K562 (cell line): ENCODE measurements around the gene ATIC.

Source experiments
- ATF1 ChIP-seq, 2 experiments: fragments of 450-650 bp in 1 of 2; IDR thresholded peaks; 2 replicates each; pipeline ENCODE4 v1.6.1; 2016; ENCODE audit warnings: missing compliant biosample characterization in 1 of 2, missing genetic modification characterization in 1 of 2
- BACH1 ChIP-seq: fragments of 200-800 bp; sonication (Bioruptor generic); IDR thresholded peaks from 2 replicates; pipeline ENCODE4 v1.6.1; 2016; ENCODE audit warnings: missing genetic modification characterization, missing compliant biosample characterization
- CTCF ChIP-seq, 3 experiments: IDR thresholded peaks in 2 of 3; conservative IDR thresholded peaks in 1 of 3; 2 replicates each; pipeline ENCODE4 v1.5.1; 2011 to 2012; ENCODE audit warnings: low read length in 3 of 3, mild to moderate bottlenecking in 3 of 3, control low read depth in 2 of 3, improper control_type of control experiment in 1 of 3, inconsistent platforms in 1 of 3, low read depth in 1 of 3, mixed read lengths in 1 of 3, moderate library complexity in 1 of 3; ENCODE audit not compliant: insufficient read depth in 2 of 3
- EZH2 ChIP-seq: IDR thresholded peaks from 2 replicates; pipeline ENCODE4 v1.6.1; 2012; ENCODE audit warnings: low read depth, mild to moderate bottlenecking, inconsistent platforms, low read length, borderline replicate concordance
- L3MBTL2 ChIP-seq: fragments of 450-650 bp; IDR thresholded peaks from 2 replicates; pipeline ENCODE4 v1.6.1; 2016; ENCODE audit warnings: mild to moderate bottlenecking, moderate library complexity
- MXI1 ChIP-seq: IDR thresholded peaks from 2 replicates; pipeline ENCODE4 v1.6.1; 2011; ENCODE audit warnings: low read depth, mild to moderate bottlenecking, improper control_type of control experiment, low read length
- NFYB ChIP-seq: IDR thresholded peaks from 2 replicates; pipeline ENCODE4 v1.6.1; 2011; ENCODE audit warnings: mild to moderate bottlenecking, moderate library complexity; ENCODE audit not compliant: insufficient read length; ENCODE audit errors: extremely low read depth
- TRIM25 ChIP-seq: fragments of 450-650 bp; IDR thresholded peaks from 2 replicates; pipeline ENCODE4 v1.7.0; 2016; ENCODE audit warnings: borderline replicate concordance
- TSC22D4 ChIP-seq: fragments of 450-650 bp; IDR thresholded peaks from 2 replicates; pipeline ENCODE4 v1.6.1; 2016; ENCODE audit warnings: missing genetic modification characterization, missing biosample characterization, control low read depth
- ZNF354B ChIP-seq: fragments of 250-450 bp; sonication (Bioruptor Pico); IDR thresholded peaks from 2 replicates; pipeline ENCODE4 v1.4.0; 2020
- ZNF707 ChIP-seq: fragments of 250-450 bp; sonication (Bioruptor Pico); conservative IDR thresholded peaks from 2 replicates; pipeline ENCODE4 v1.8.0; 2022; ENCODE audit warnings: inconsistent platforms, mild to moderate bottlenecking, moderate library complexity
- ZNF778 ChIP-seq: fragments of 450-650 bp; formaldehyde crosslinking; IDR thresholded peaks from 2 replicates; pipeline ENCODE4 v1.4.0; 2020; ENCODE audit warnings: mild to moderate bottlenecking, moderate library complexity

GRCh38 chr2:215367662-215368492, 56.0 kb downstream of the ATIC start:
- TF ChIP-seq ZNF354B (CRISPR knock-in tag) (no peak), CTCF (IDR thresholded peaks at IDR 0.05 in 2 of 3, conservative IDR thresholded peaks at IDR 0.05 in 1 of 3; ENCODE audit: insufficient read depth in 2 of 3, low read depth in 1 of 3, low read length in 3 of 3) (no peak), TSC22D4 (tag) (no peak), L3MBTL2 (no peak), ZNF707 (CRISPR knock-in tag) (no peak), ATF1 (CRISPR knock-in tag; IDR thresholded peaks at IDR 0.05) (no peak), ATF1 (tag; IDR thresholded peaks at IDR 0.05) (no peak), ZNF778 (CRISPR knock-in tag) (no peak), TRIM25 (no peak), EZH2 (no peak), MXI1 (no peak), BACH1 (tag) (no peak), NFYB (no peak)
